Stimulated activated CD4-positive, alpha-beta T cell treated with anti-CD3 and anti-CD28 coated beads, Interleukin-1b, Interleukin-23, amount 100 ng/mL, for 1 hour (primary cell): ENCODE measurements around the gene ZNF124.
"Not testable (repeated sequence)": the region's sequence is repeated elsewhere in the genome, so short reads cannot be mapped to it uniquely, and the experiment has no call there.

ENCODE experiments used
- DNase-seq, 2 donors: peaks; one replicate each; pipeline ENCODE4 v3.0.0-alpha.2; 2020; ENCODE audit warnings: low read depth in 2 of 2

The ZNF124 gene

GRCh38 chr1:247172996-247173395 lies 1.2 kb upstream of the ZNF124 start:
- no peak for DNase-seq

DNA sequence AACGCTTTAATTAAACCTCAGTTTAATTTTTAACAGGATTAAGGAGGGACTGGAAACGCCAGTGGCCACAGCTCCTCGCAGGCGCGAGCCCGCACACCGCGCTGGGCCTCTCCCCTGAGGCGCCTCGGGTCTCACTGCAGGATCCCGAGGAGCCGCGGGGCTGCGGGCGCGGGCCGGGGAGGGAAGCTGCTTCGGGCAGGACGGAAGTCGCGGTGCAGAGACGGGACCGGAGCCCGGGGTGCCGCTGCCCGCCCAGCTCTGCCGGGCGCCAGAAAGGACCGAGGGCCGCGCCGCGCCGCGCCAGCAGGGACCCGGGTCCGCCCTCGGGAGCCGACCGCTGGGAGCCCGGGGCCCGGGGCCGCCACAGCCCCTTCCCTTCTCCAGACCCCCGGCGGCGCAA lies 377 bp downstream of the ZNF124 start:
- DNase-seq = not testable (repeated sequence)

DNA sequence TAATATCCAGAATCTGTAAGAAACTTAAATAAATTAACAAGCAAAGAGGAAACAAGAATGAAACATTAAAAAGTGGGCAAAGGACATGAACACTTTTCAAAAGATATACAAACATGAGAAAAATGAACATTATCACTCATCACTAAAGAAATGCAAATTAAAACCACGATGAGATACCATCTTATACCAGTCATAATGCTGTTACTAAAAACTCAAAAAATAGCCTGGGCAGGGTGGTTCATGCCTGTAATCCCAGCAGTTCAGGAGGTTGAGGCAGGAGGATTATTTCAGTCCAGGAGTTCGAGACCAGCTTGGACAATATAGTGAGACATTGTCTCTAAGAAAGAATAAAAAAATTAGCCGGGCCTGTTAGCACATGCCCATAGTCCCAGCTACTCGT lies 6.1 kb downstream of the ZNF124 start:
- no peak for DNase-seq

GRCh38 chr1:247164694-247165093 lies 7.1 kb downstream of the ZNF124 start:
- no peak for DNase-seq

- DNase-seq = no peak
Measured at GRCh38 chr1:247156787-247157232, 15.0 kb downstream of the ZNF124 start.

DNA sequence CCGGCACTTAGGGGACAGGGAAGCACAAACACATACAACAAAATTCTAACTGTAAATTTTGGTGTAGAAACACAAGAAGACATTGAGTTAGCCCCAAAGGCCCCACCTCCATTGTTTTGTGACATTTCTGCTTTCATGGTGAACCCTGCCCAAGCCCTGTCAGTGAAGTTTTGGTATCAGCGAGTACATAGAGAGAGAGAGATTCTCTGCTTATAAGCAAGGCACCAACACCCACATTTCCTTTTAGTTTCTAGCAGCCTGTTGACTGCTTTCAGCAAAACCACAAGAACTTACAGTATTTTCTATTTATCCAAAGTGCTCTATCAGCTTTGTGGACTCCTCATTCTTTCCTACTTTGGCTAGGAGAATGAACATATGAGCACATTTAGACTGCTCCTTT lies 24.0 kb downstream of the ZNF124 start:
- no peak for DNase-seq

DNA sequence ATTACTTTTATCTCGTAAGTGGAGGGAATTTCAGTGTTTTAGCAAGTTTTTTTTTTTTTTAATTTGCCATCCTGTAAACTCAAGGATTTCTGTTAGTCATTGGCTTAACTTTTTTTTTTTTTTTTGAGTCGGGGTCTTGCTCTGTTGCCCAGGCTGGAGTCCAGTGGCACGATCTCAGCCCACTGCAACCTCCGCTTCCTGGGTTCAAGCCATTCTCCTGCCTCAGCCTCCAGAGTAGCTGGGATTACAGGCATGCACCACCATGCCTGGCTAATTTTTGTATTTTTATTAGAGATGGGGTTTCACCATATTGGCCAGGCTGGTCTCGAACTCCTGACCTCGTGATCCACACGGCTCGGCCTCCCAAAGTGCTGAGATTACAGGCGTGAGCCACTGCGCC lies 24.7 kb downstream of the ZNF124 start:
- DNase-seq = not testable (repeated sequence)

GRCh38 chr1:247146671-247147070 lies 25.1 kb downstream of the ZNF124 start:
- DNase-seq = no peak

DNA sequence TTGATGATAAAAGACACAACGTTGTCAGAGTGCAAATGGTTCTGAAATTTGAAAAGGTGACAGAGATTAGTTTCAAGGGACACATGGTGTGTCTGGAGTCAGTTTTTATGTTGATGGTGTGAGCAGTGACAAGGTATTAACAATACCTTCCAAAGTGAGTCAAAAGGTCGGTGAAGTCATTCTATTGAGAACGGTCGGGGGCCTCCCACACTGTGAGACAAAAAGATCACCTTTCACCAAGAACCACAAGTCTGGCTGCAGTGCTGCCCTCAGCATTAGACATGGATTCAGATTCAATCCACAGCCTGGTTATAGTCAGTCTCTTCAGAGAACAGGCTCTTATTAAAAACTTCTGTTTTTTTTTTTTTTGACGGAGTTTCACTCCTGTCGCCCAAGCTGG lies 26.5 kb downstream of the ZNF124 start:
- no peak for DNase-seq

DNA sequence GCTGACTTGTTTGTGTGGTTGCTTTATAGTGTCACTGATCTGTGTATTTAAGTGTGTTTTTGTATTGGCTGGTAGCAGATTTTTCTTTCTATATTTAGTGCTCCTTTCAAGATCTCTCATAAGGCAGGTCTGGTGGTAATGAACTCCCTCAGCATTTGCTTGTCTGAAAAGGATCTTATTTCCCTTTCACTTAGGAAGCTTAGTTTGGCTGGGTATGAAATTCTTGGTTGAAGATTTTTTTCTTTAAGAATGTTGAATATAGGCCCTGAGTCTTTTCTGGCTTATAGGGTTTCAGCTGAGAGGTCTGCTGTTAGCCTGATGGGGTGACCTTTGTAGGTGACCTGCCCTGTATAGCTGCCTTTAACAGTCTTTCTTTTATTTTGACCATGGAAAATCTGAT lies 32.3 kb downstream of the ZNF124 start:
- DNase-seq = not testable (repeated sequence)

DNA sequence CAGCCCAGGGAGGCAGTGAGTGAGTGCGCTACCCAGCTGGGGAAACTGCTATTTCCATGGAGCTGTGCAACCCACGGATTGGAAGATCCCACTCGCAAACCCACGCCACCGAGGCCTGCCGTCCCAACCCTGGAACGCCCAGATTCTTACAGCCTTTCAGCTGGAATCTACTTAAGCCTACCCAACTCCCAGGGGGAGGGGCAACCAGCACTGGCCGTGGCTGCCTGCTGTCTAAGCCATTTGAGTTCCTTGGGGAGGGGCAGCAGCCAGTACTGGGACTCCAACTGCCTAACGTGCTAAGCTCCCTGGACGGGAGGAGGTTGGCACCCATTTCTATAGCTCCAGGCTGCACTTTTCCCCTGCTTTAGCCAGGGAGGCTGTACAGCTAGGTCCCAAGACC lies 40.6 kb downstream of the ZNF124 start:
- no peak for DNase-seq

GRCh38 chr1:247127519-247128282 lies 44.1 kb downstream of the ZNF124 start:
- DNase-seq = not testable (repeated sequence)

DNA sequence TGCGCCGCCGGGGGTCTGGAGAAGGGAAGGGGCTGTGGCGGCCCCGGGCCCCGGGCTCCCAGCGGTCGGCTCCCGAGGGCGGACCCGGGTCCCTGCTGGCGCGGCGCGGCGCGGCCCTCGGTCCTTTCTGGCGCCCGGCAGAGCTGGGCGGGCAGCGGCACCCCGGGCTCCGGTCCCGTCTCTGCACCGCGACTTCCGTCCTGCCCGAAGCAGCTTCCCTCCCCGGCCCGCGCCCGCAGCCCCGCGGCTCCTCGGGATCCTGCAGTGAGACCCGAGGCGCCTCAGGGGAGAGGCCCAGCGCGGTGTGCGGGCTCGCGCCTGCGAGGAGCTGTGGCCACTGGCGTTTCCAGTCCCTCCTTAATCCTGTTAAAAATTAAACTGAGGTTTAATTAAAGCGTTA lies 45.2 kb downstream of the ZNF124 start:
- DNase-seq = not testable (repeated sequence)

- DNase-seq = not testable (repeated sequence)
Measured at GRCh38 chr1:247126166-247126565, 45.7 kb downstream of the ZNF124 start.

- no peak for DNase-seq
Measured at GRCh38 chr1:247121382-247121781, 50.4 kb downstream of the ZNF124 start.

GRCh38 chr1:247120408-247120668 lies 51.5 kb downstream of the ZNF124 start:
- DNase-seq = not testable (repeated sequence)

GRCh38 chr1:247119600-247120407 lies 52.0 kb downstream of the ZNF124 start:
- DNase-seq = no peak

GRCh38 chr1:247118946-247119446 lies 52.8 kb downstream of the ZNF124 start:
- no peak for DNase-seq

DNA sequence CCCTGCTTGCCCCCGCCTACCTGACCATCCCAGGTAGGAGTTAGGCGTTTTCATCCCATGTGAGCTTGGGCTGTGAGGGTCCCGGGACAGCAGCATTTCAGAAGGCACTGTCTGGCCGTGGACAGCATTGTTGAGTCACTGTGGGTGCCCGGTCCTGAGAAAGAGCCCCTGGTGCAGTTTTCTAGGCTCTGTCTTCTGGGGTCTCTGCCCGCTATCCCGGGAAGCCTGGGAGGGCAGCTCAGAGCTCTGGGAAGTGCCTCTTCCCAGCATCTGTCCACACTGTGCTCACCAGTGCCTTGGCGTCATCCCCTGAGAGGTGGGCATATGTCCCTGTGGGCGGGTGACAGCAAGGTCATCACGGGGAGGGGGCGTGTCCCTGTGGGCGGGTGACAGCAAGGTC lies 56.3 kb downstream of the ZNF124 start:
- DNase-seq = no peak

DNA sequence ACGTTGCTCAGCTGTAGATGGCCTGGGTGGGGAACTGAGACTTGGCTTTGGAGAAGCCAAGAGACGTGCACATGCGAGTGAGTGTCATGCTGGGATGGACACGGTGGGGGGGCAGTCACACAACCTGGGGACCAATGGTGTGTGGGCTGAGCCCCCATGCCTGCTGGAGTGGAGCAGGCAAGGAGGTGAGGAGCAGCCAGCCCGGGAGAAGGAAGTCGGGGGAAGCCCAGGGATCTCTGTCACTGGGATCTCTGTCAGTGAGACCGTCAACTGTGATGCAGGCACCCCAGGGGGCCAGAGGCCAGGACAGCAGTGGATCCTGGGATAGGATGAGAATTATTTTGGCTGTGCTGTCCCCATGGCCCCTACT lies 56.7 kb downstream of the ZNF124 start:
- DNase-seq = no peak

DNA sequence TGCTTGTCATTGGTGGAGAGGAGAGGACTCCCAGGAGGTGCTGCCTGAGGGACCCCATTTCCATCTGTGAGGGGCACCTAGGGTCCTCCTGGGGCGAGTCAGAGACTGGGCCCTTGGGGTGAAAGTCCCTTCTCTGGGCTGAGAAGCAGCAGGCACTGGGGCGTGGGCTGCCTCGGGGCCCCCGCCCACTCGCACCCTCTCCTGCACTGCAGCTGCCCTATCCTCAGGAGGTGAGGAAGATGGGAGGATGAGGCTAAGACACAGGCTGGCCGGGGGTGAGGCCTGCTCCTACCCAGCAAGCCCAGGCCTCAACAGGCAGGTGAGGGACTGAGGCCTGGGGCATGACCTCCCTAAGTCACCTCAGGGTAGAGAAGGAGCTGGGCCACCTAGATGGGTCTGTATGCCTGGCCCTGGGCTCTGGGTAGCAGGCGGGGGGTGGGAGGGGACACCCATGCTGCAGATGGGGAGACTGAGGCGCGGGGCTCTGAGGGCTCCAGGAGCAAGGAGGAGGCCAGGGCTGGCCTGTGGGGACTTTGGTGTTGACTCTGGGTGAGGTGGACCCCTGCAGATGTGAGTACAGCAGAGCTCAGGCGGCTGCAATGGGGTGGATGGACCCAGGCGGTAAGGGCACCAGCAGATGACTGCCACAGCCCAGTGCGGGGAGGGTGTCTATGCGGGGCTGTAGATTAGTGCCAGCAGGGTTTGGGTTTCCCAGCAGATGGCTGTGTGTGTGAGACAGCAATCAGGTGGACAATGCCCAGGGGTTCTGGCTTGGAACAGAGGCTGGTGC lies 57.3 kb downstream of the ZNF124 start:
- no peak for DNase-seq

GRCh38 chr1:247113733-247114271 lies 58.0 kb downstream of the ZNF124 start:
- no peak for DNase-seq
